Pericardium fibroblast (primary cell): Measurements from ENCODE around the gene RAD17. TPM values are rescaled to one million over a fixed set of nuclear protein-coding genes. Genes with fewer than 3 reads are reported as not detected.

Source experiments
- total RNA-seq: library from RNA; depleted of rRNA; stranded (reverse); fragments of >200 nt; gene quantifications from 2 replicates; pipeline ENCODE4 v1.2.3, GENCODE V29; 2015

RAD17 gene, protein sequence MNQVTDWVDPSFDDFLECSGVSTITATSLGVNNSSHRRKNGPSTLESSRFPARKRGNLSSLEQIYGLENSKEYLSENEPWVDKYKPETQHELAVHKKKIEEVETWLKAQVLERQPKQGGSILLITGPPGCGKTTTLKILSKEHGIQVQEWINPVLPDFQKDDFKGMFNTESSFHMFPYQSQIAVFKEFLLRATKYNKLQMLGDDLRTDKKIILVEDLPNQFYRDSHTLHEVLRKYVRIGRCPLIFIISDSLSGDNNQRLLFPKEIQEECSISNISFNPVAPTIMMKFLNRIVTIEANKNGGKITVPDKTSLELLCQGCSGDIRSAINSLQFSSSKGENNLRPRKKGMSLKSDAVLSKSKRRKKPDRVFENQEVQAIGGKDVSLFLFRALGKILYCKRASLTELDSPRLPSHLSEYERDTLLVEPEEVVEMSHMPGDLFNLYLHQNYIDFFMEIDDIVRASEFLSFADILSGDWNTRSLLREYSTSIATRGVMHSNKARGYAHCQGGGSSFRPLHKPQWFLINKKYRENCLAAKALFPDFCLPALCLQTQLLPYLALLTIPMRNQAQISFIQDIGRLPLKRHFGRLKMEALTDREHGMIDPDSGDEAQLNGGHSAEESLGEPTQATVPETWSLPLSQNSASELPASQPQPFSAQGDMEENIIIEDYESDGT
- 9.5 and 13.4 TPM in 2 replicates for total RNA-seq

DNA sequence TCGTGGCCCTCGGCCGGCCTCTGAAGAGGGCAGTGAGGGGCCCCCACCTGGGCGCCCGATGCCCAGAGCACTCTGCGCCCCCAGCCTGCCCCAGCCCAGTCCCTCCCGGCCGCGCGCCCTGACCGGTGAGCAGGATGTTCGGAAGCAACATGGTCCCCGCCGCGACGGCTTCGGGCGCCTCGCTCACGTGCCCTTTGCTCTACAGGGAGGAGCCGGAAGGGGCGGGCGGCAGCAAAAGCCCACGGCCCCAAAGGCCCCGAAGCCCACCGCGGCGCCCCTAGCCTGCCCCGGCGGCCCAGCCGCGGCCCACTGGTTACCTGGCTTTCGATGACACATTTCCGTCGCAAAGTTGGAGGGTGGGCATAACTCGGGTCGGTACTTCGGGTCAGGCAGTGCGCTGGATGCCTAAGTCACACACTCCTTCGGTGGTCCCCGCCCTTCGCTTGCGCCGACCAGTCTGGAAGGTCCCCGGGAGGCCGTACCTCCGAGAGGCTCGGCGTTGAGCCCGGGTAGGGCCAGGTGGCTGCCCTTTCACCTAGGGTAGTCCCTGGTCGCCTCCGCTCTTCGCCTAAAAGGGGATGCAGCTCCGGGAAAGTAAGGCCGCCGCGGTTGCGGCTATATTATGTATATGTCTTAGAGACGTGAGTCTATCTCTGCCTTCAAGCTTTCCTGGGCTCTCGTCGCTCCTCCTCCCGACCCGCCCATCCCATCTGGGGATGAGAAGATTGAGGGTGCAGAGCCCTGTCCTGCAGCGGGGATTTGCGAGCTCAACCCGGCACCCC is at the start of gene RAD17, which contains the start of the genes AK6 and TAF9:
RAD17 (plus strand) TSS at position 479 of the 782 bp plus-strand sequence. CDS start 2,391 bp downstream, outside the sequence.
AK6 (minus strand) TSS at position 181 of the 782 bp plus-strand sequence; CDS start at position 151, 30 bp downstream.
TAF9 (minus strand) TSS at position 181 of the 782 bp plus-strand sequence. CDS start 3,783 bp downstream, outside the sequence.

DNA sequence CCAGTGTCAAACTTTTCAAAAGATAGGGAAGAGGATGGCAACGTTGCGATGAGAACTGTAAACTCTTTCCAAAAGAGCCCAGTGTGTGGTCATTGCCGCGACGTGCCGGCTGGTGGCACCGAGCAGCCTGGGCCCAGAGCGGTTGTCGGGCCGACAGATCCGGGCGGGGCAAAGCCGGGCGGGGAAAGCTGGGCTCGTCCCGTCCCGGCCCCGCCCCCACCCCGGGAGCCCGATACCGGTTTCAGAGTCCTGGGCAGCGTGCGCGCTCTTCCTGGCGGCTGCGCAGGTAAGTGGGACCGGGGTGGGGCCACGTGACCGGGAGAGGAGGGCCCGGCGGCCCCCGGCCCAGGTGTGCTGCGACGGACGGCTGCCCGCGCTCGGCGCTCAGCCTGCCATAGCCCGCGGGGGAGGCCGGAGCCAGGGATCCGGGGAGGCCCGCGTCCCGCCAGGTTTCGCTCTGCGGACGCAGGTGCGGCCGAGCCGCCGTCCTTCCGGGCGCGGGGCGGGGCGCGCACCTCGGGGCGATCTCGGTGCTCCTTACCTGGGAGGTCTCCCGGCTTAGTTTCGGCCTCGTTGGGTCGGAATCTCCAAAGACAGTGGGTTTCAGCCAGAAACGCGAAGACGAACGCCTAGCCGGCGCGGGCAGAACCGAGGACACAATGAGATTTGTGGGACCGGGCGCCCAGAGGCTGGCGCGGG is 45.4 kb downstream of the RAD17 start, which contains the start of gene MARVELD2:
MARVELD2 (plus strand) TSS at position 232 of the 699 bp plus-strand sequence. CDS start 4,270 bp downstream, outside the sequence.

Other genes with a start within 250 kb of the RAD17 start
- 12.1 and 16.3 TPM in 2 replicates for gene CCNB1, start 202.7 kb upstream of the RAD17 start, total RNA-seq
- 2.6 and 3.4 TPM in 2 replicates for gene CENPH, start 180.2 kb upstream of the RAD17 start, total RNA-seq
- 22.8 and 34.7 TPM in 2 replicates for gene CDK7, start 134.9 kb upstream of the RAD17 start, total RNA-seq
- 1.5 and 1.8 TPM in 2 replicates for gene CCDC125, start 37.0 kb upstream of the RAD17 start, total RNA-seq
- 10.7 and 14.7 TPM in 2 replicates for gene AK6, start 298 bp upstream of the RAD17 start, total RNA-seq
- 62.9 and 66.4 TPM in 2 replicates for gene TAF9, start 298 bp upstream of the RAD17 start, total RNA-seq
- gene MARVELD2, start 45.3 kb downstream of the RAD17 start, total RNA-seq: 0.09 and 0.82 TPM in 2 replicates
- gene OCLN, start 123.0 kb downstream of the RAD17 start, total RNA-seq: 0.12 TPM in 1 of 2 replicates, not detected in the other
- gene GTF2H2C, start 190.4 kb downstream of the RAD17 start, total RNA-seq: 13.3 and 23.2 TPM in 2 replicates